Activated naive CD8-positive, alpha-beta T cell (primary cell): ENCODE results near the gene TMC6.
"Not testable (repeated sequence)": the region's sequence is repeated elsewhere in the genome, so short reads cannot be mapped to it uniquely, and the experiment has no call there.

Source experiments
- H3K27ac Mint-ChIP-seq: one replicate; pipeline ENCODE4 v1.8.0; 2021; ENCODE audit warnings: mixed read lengths
- H3K27me3 Mint-ChIP-seq: one replicate; pipeline ENCODE4 v1.8.0; 2021; ENCODE audit warnings: mixed read lengths
- H3K36me3 Mint-ChIP-seq: one replicate; pipeline ENCODE4 v1.8.0; 2021; ENCODE audit warnings: mixed read lengths
- H3K4me1 Mint-ChIP-seq: one replicate; pipeline ENCODE4 v1.8.0; 2021; ENCODE audit warnings: low read depth, mixed read lengths
- H3K4me3 Mint-ChIP-seq: one replicate; pipeline ENCODE4 v1.8.0; 2021; ENCODE audit warnings: mild to moderate bottlenecking, mixed read lengths
- H3K9me3 Mint-ChIP-seq: one replicate; pipeline ENCODE4 v1.8.0; 2021; ENCODE audit warnings: low read depth, mixed read lengths

The TMC6 gene

GRCh38 chr17:78069695-78070094, 58.9 kb downstream of the TMC6 start:
- Mint-ChIP-seq H3K27ac (no peak overlapping the region), H3K9me3 (no peaks in the 10 kb centered on the region), H3K4me3 (no peak overlapping the region), H3K36me3 (peaks cover 2% of the 10 kb centered on the region), H3K4me1 (no peaks in the 10 kb centered on the region), H3K27me3 (no peaks in the 10 kb centered on the region)

DNA sequence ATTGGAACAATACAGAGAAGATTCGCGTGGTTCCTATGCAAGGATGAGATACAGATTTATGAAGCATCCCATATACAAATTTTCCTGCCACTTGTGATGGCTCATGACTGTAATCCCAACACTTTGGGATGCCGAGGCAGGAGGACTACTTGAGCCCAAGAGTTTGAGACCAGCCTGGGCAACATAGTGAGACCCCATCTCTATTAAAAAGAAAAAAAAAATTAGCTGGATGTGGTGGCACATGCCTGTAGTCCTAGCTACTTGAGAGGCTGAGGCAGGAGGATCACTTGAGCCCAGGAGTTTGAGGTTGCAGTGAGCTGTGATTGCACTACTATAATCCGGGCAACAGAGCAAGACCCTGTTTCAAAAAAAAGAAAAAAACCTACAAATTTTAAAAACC, 61.6 kb downstream of the TMC6 start:
- H3K9me3 Mint-ChIP-seq, H3K4me1 Mint-ChIP-seq, H3K4me3 Mint-ChIP-seq, H3K27me3 Mint-ChIP-seq, H3K36me3 Mint-ChIP-seq, H3K27ac Mint-ChIP-seq: not testable (repeated sequence)

GRCh38 chr17:78064708-78065107, 63.8 kb downstream of the TMC6 start:
- Mint-ChIP-seq H3K4me1 (peaks cover 13% of the 10 kb centered on the region), H3K27ac (peak overlapping the region; percentile 22), H3K4me3 (no peak overlapping the region), H3K9me3 (no peaks in the 10 kb centered on the region), H3K36me3 (no peaks in the 10 kb centered on the region), H3K27me3 (no peaks in the 10 kb centered on the region)

- no peaks in the 10 kb centered on the region for H3K9me3 Mint-ChIP-seq
- peak overlapping the region; percentile 66 for H3K27ac Mint-ChIP-seq
- peaks cover 15% of the 10 kb centered on the region for H3K4me1 Mint-ChIP-seq
These were observed 65.1 kb downstream of the TMC6 start for GRCh38 chr17:78063489-78063888.

DNA sequence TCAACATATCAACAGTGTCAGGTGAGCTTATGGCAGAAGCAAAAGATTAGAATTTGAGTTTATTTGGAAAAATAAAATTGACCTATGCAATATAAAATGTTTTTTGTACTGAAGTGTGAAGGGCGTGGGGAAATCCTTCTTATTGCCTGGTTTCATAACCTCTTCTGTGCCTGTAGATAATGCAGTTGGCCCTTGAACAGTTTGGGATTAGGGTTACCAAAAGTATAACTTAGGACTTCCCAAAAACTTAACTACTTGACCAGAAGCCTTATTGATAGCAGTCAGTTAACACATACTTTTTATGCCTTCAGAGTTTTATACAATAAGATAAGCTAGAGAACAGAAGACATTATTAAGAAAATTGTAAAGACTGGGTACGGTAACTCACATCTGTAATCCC, 66.0 kb downstream of the TMC6 start:
- no peaks in the 10 kb centered on the region for H3K36me3 Mint-ChIP-seq
- H3K27me3 Mint-ChIP-seq = no peaks in the 10 kb centered on the region
- H3K4me1 Mint-ChIP-seq = peaks cover 18% of the 10 kb centered on the region
- no peak overlapping the region for H3K4me3 Mint-ChIP-seq
- H3K27ac Mint-ChIP-seq = no peak overlapping the region
- H3K9me3 Mint-ChIP-seq = no peaks in the 10 kb centered on the region

More at GRCh38 chr17:78063489-78063888, 65.1 kb downstream of the TMC6 start:
- no peaks in the 10 kb centered on the region for H3K36me3 Mint-ChIP-seq
- no peaks in the 10 kb centered on the region for H3K27me3 Mint-ChIP-seq
- H3K4me3 Mint-ChIP-seq = no peak overlapping the region
